Kidney epithelial cell (primary cell): Measurements from ENCODE around the gene ADAMTSL1. TPM values are rescaled to one million over a fixed set of nuclear protein-coding genes. Genes with fewer than 3 reads are reported as not detected.

Experiments used
- DNase-seq: peaks from one replicate; pipeline ENCODE4 v3.0.0-alpha.2; 2010; ENCODE audit warnings: low read depth
- H3K27me3 ChIP-seq: 2 replicates; pipeline ENCODE4 v1.6.0; 2011; ENCODE audit warnings: low read length; ENCODE audit not compliant: control insufficient read depth, insufficient read depth
- H3K36me3 ChIP-seq: 2 replicates; pipeline ENCODE4 v1.5.1; 2011; ENCODE audit warnings: low read length; ENCODE audit not compliant: control insufficient read depth, insufficient read depth
- H3K4me3 ChIP-seq: 2 replicates; pipeline ENCODE4 v1.5.1; 2011; ENCODE audit warnings: low read depth, mild to moderate bottlenecking, control low read depth, low read length
- total RNA-seq: library from RNA; depleted of rRNA; stranded (reverse); fragments of >200 nt; gene quantifications from 2 replicates; pipeline ENCODE4 v1.2.3, GENCODE V29; 2015
- TF ChIP-seq, protein P1 (sequence below): IDR thresholded peaks from 2 replicates; pipeline ENCODE4 v1.5.1; 2011; ENCODE audit warnings: mild to moderate bottlenecking, moderate library complexity, low read length, control low read depth, inconsistent platforms; ENCODE audit not compliant: insufficient read depth, poor library complexity, severe bottlenecking

Gene ADAMTSL1
- total RNA-seq, 1 donor from 2014 or later = 0.08 TPM

DNA sequence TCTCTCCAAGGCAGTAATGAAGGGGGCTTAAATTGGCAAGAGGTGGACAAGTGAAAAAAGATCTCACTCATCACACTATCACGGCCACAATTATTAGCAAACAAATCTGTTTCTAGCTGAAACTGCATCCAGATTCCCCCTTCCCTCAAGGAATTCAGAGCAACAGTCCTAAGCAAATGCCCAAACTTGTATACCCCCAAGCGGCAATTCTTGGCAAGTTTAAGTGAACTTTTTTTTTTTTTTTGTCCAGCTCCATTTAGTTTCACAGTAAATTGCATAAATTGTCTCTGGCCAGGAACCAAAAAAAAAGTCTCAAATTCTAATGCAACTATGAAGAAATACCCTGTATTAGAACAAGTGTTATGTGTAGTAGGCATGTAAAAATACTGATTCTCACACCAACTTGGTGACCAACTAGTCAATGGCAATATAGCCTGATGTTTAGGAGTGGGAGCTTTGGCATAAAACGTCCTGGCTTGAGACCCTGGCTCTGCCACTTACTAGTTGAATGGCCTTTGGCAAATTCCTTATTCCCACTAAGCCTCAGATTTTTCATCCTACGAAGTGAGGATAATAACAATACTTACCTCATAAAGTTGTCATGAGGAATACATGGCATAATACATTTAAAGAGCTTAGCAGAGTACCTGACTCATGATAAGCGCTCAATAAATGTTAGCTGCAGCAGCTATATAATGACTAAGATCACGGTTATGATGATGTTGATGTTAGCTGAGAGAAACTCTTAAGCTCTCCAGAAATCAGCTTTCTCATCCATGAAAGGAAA is 193.2 kb downstream of the ADAMTSL1 start:
- Histone ChIP-seq H3K36me3 (no peaks in the 10 kb centered on the region), H3K27me3 (no peaks in the 10 kb centered on the region), H3K4me3 (no peak overlapping the region)
- no peak for DNase-seq
- TF ChIP-seq, protein P1, sequence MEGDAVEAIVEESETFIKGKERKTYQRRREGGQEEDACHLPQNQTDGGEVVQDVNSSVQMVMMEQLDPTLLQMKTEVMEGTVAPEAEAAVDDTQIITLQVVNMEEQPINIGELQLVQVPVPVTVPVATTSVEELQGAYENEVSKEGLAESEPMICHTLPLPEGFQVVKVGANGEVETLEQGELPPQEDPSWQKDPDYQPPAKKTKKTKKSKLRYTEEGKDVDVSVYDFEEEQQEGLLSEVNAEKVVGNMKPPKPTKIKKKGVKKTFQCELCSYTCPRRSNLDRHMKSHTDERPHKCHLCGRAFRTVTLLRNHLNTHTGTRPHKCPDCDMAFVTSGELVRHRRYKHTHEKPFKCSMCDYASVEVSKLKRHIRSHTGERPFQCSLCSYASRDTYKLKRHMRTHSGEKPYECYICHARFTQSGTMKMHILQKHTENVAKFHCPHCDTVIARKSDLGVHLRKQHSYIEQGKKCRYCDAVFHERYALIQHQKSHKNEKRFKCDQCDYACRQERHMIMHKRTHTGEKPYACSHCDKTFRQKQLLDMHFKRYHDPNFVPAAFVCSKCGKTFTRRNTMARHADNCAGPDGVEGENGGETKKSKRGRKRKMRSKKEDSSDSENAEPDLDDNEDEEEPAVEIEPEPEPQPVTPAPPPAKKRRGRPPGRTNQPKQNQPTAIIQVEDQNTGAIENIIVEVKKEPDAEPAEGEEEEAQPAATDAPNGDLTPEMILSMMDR = no peak

- TF ChIP-seq, protein P1 = no peak
- H3K27me3 ChIP-seq = no peaks in the 10 kb centered on the region
- H3K4me3 ChIP-seq = no peak overlapping the region
- H3K36me3 ChIP-seq = no peaks in the 10 kb centered on the region
- DNase-seq = no peak
These were observed 195.0 kb downstream of the ADAMTSL1 start for GRCh38 chr9:18668944-18669343.

- no peaks in the 10 kb centered on the region for H3K36me3 ChIP-seq
- TF ChIP-seq, protein P1 = no peak
- no peaks in the 10 kb centered on the region for H3K27me3 ChIP-seq
- DNase-seq = no peak
- no peak overlapping the region for H3K4me3 ChIP-seq
These were observed 198.8 kb downstream of the ADAMTSL1 start for GRCh38 chr9:18672706-18673105.

DNA sequence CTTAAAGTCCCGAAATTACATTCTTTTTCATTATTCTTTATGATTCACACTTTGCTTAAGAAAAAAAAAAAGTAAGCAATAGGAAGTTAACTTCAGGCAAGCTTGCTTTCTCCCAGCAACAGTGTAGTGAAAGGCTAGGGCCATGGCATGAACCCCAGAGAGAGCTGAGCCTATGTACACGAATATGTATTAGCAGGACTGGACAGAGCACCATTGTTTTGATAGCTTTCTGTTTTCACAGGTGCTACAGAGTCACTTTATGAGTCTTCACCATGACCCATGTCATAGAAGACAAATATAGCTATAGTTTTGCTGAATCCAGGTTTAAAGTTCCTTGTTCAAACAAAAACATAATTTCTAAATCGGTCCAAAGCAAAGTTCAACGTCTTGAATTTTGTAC is 199.2 kb downstream of the ADAMTSL1 start:
- TF ChIP-seq, protein P1 = no peak
- H3K27me3 ChIP-seq = no peaks in the 10 kb centered on the region
- no peak overlapping the region for H3K4me3 ChIP-seq
- H3K36me3 ChIP-seq = no peaks in the 10 kb centered on the region
- DNase-seq = no peak

GRCh38 chr9:18675332-18675731 is 201.4 kb downstream of the ADAMTSL1 start:
- H3K4me3 ChIP-seq = no peak overlapping the region
- no peaks in the 10 kb centered on the region for H3K27me3 ChIP-seq
- H3K36me3 ChIP-seq = no peaks in the 10 kb centered on the region
- DNase-seq = no peak
- TF ChIP-seq, protein P1 = no peak

DNA sequence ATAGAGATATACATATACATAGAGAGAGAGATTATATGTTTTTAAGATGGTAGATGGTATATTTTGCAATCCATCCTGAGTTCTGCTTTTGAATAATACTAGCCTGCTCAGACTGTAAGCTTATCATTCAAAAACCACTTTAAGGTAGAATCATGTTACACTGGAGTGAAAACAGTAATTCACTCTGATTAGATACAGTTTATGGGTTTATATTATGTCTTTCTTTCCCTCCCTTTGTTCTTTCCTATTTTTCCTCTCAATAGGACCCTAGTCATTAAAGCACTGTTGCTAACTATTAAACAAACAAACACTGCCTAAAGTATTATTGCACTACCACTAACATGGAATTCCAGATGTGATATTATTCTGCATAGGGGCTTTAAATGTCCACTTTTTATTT is 202.0 kb downstream of the ADAMTSL1 start:
- Histone ChIP-seq H3K36me3 (no peaks in the 10 kb centered on the region), H3K4me3 (no peak overlapping the region), H3K27me3 (no peaks in the 10 kb centered on the region)
- DNase-seq = no peak
- TF ChIP-seq, protein P1 = no peak
